Measurements from ENCODE around the gene DIPK1B. TPM values are rescaled to one million over a fixed set of nuclear protein-coding genes. Genes with fewer than 3 reads are reported as not detected.

The DIPK1B gene
- total RNA-seq, 1 experiment from 2014 or later: 12.5 TPM

DNA sequence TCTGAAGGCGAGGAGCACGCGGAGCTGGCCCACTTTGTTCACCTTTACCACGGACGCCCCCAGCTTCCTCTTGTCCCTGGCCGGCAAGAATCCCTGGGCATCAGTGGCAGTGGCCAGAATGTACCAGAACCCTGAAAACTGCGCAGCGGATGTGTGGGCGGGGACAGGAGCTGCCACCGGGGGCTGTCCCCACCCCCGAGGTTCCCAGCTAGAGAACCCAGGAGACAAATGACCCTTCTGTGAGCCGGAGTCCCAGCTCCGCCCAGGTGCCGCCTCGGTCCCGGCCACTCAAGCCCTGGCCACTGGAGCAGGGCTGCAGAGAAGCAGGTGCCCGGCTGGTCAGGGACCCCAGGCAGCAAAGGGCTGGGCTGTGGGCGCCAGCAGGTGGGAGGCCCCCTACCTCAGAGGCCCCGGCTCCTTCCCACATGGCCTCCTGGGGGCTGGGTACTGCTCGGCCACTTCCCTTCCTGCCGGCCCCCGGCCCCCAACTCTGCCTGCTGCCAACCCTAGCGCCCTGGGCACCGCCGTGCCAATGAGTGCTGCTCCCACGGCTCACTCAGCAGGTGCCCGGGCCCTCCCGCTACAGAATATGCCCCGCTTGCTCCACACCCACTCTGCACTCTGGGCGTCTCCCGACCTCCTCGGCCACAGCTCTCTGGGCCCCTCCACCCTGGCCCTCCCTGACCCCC is 29.7 kb downstream of the DIPK1B start:
- DNase-seq (ENCODE audit: low read depth): no peak
- in situ Hi-C loops (cut with HindIII; ENCODE audit: low pct_unique_long_range_greater_than_20kb, low sequenced_read_pairs): no loop called here

DNA sequence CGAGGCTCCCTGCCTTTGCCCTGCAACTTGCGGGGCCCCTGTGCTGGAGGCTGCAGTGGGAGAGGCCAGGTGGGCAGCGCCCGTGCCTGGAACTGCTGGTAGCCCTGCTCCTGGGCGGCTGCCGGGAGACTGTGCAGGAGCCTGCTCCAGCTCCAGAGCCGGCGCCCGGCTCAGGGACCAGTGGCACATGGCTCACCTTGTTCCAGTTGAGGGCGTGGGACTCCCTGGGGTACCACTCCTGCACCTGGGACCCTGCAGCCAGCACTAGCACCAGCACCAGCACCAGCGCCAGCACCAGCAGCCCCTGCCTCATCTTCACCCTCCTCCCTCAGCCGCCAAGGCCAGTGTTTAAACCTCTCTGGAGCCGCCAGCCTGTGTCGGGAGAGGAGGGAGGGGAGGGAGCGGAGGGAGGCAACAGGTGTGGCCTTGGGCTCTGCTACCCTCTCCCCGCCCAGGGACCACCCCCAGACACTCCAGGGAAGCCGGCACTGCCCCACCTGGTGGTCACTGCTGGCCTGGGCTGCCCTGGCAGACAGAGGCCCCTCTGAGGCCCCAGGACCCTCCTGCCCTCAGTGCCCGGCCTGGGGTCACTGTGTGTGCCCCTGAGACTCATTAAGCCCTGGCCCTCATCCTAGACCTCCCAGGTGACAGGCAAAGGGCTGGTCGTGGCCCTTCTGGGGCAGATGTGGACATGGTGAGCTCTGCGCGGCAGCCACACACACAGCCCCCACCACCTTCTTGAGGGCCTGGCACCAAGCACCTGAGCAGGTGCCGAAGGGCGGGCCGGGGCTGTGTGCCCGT is 30.4 kb downstream of the DIPK1B start, which contains the start of gene LCN10:
TSS of gene LCN10 (minus strand) at position 350 of the 801 bp plus-strand sequence. CDS start at position 313, 37 bp downstream.
- no peak for DNase-seq (ENCODE audit: low read depth)
- in situ Hi-C loops (cut with HindIII; ENCODE audit: low pct_unique_long_range_greater_than_20kb, low sequenced_read_pairs): no loop called here

DNA sequence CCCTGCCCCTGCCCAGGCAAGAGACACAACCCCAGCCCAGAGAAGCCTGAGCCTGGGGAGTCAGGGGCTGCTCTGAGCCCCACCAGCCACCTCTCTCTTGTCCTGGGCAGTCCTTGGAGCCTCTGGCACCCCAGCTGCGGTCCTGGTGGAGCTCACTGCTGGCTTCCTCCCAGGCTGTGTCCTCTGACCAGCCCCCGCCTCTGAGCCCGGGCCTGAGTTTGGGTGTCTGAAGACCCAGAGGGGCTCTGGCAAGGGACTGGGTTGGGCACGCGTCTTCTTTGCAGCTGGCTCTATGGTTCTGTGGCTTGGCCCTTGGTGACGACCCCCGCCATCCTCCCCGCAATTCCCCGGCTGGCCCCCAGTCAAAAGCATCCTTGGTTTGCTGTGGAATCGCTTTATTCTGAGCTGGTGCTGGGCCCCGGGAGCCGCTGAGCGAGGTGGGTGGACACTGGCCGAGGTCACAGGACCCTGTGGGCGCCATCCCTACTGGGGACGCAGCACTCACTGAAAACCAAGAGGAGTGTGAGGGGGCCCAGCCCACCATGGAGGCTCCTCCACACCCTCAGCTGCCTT is 31.4 kb downstream of the DIPK1B start:
- in situ Hi-C loops (cut with HindIII; ENCODE audit: low pct_unique_long_range_greater_than_20kb, low sequenced_read_pairs): no loop called here
- DNase-seq (ENCODE audit: low read depth): no peak

DNA sequence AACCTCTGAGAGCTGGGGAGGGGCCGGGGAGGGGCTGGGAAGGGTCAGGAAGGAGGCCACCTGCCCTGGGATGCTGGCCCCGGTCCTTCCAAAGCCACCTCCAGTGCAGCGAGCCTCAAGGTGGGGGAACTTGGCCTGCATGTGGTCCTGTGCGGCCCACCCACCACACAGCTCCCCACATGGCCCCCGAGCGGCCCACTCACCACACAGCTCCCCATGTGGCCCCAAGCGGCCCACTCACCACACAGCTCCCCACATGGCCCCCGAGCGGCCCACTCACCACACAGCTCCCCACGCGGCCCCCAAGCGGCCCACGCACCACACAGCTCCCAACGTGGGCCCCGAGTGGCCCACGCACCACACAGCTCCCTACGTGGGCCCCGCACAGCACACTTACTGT is 32.4 kb downstream of the DIPK1B start:
- in situ Hi-C loops (cut with HindIII; ENCODE audit: low pct_unique_long_range_greater_than_20kb, low sequenced_read_pairs): no loop called here
- DNase-seq (ENCODE audit: low read depth): no peak

DNA sequence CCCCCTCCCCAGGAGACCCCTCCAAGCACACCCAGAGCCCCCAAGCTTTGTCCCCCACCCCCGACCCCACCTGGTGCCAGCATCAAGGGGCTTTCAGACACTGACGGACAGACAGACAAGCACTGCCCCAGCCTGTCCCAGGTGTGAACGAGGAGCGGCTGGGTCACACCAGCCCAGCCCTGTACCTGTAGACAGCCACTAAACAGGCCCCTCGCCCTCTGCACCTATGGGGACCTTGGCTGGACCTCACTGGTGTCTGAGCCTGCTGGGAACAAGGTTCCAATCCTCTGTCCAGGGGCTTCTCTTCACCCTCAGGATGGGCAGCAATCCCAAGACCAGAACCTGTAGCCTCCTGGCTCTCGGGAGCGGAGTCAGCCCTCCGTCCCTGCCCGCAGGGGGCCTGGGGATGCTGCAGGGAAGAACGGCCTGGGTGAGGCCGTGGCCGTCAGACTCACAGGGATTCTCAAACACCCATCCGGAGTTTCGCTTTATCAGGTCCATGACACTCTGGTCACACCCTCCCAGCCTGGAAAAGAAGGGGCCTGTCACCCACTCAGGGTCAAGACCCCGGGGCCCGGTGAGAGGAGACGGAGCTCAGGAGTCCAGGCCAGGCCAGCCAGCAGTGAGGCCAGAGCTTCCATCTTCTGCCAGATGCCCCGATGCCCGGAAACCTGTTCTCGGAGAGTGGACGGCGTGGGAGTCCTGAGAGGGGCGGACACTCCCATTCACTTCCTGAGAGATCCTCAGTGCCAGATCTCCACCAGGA is 33.2 kb downstream of the DIPK1B start:
- in situ Hi-C loops (cut with HindIII; ENCODE audit: low pct_unique_long_range_greater_than_20kb, low sequenced_read_pairs): no loop called here
- DNase-seq (ENCODE audit: low read depth): no peak

DNA sequence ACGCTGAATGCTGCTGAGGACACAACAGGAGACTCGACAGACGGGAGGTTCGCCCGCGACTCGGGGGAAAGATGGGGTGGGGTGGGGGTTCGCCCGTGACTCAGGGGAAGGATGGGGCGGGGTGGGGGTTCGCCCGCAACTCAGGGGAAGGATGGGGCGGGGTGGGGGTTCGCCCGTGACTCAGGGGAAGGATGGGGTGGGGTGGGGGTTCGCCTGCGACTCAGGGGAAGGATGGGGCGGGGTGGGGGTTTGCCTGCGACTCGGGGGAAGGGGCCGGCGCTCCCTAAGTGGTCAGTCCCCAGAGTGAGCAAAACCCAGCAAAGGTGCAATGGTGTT is 33.8 kb downstream of the DIPK1B start:
- DNase-seq (ENCODE audit: low read depth): no peak
- in situ Hi-C loops (cut with HindIII; ENCODE audit: low pct_unique_long_range_greater_than_20kb, low sequenced_read_pairs): no loop called here

DNA sequence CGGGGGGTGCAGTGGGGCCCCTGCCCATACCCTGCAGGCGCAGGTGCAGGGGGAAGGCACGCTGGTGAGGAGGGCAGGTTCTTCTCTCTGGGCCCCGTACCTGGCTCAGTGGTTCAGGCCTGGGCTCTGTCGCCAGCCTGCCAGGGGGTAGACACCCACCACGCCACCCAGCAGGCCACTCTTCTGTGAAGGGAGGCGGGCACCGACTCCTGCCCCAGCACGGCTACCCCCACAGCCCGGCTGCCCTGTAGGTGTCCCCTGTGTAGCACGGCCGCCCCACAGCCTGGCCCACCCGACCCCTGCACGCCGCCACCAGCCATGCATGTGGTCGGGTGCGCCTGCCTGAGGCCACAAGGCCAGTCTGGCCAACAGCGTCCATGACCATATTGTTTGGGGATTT is 34.2 kb downstream of the DIPK1B start:
- DNase-seq (ENCODE audit: low read depth): no peak
- in situ Hi-C loops (cut with HindIII; ENCODE audit: low pct_unique_long_range_greater_than_20kb, low sequenced_read_pairs): no loop called here

DNA sequence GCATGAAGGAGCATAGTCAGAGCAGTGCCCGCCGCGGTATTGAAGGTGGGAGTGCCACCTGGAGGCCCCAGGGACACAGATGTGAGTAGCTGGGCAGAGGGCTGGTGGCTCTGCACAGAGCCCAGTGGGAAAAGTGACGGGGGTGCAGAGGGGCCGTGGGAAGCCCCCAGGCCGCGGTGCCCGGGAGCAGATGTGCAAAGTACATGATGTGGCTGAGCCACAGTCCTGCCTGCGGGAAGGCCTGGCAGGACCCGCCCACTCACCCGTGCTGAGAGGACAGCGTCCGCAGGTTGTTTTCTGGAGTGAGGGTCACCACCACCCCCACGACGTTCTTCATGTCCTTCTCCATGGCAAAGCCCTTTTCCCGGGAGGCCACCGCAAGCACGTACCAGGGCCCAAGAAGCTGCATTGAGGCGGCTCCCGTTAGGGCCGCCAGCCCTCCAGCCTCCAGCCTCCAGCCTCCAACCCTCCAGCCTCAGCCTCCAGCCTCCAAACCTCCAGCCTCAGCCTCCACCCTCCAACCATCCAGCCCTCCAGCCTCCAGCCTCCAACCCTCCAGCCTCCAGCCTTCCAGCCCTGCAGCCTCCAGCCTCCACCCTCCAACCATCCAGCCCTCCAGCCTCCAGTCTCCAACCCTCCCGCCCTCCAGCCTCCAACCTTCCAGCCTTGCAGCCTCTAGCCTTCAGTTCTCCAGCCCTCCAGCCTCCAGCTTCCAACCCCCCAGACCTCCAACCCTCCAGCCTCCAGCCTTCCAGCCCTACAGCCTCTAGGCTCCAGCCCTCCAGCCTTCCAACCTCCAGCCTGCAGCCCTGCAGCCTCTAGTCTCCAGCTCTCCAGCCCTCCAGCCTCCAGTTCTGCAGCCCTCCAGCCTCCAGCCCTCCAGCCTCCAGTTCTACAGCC is 35.0 kb downstream of the DIPK1B start:
- DNase-seq (ENCODE audit: low read depth): no peak
- in situ Hi-C loops (cut with HindIII; ENCODE audit: low pct_unique_long_range_greater_than_20kb, low sequenced_read_pairs): no loop called here

DNA sequence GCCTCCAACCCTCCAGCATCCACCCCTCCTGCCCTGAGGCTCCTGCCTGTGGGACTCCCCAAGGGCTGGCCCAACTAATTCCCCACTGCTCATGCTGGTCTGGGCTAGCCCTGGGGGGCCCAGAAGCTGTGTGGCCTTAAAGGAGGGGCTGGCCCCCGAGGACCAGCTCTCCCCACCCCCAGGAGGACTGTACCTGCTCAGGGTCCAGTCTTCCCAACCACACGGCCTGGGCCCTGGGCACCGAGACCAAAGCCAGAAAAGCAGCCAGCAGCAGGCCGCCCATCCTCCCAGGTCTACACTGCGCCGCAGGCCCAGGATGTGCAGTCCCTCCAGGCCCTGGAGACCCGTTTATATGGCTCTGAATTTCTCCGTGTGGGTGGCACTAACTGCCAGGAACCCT is 35.8 kb downstream of the DIPK1B start, which contains the start of gene LCN6:
TSS of gene LCN6 (minus strand) at position 325 of the 400 bp plus-strand sequence. CDS start at position 283, 42 bp downstream.
- no peak for DNase-seq (ENCODE audit: low read depth)
- in situ Hi-C loops (cut with HindIII; ENCODE audit: low pct_unique_long_range_greater_than_20kb, low sequenced_read_pairs): no loop called here

DNA sequence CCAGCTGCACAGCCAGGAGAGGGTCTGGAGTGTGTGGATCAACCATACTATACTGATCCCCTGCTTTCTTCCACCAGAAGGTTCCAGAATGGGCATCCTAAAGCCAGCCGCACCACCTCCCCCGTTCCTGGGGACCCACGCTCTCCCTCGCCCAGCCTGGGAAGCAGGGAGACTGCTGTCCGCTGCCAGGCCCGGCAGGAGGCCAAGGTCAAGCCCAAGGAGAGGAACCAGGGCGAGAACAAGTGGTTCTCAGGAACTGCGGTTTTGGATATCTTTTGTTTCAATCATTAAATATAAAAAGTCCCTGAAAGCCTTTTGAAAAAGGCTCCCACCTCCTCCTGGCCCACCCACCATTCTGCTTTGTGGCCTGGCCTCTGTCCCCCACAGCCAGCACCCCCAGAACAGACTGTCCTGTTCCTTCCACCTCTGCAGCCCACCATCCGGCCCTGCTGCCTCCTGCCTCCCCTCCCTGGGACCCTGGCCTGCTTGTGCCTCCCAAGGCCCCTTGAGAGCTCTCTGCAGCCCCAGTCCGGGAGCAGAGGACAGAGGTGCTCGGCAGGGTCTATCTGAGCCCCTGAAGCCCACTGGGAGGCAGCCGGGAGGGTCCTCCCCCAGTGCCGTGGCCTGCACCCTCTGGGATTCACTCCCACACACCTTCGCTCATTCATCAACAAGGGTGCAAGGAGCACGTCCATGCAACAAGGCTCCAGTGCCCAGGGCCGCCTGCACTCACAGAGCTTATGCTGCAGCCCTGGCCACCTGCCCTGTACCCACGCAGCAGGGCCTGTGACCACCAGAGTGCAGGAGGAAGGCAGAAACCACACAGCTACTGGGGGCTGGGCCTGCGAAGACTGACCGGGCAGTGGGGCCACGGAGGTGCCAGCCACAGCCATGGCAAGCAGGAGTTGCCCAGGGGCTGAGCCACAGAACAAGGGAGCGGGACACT is 36.6 kb downstream of the DIPK1B start:
- no peak for DNase-seq (ENCODE audit: low read depth)
- in situ Hi-C loops (cut with HindIII; ENCODE audit: low pct_unique_long_range_greater_than_20kb, low sequenced_read_pairs): no loop called here

DNA sequence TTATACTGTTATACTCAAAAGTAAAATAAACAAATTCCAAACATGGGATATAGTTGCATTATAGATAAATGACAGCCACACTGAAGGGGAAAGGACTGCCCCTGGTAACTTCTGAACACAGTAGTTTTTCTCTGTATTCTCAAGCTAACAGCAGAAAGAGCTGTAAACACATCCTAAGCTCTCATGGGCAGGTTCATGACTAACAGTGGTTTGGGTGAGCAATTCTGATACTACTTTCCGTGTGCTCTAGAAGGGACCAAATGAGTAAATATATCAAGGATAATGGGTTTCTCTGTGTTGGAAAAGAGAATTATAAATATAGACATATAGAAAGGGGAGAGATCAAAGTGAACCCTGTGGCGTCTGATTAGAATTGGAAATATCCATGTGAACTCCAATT is 38.2 kb downstream of the DIPK1B start:
- DNase-seq (ENCODE audit: low read depth): no peak
- in situ Hi-C loops (cut with HindIII; ENCODE audit: low pct_unique_long_range_greater_than_20kb, low sequenced_read_pairs): no loop called here

DNA sequence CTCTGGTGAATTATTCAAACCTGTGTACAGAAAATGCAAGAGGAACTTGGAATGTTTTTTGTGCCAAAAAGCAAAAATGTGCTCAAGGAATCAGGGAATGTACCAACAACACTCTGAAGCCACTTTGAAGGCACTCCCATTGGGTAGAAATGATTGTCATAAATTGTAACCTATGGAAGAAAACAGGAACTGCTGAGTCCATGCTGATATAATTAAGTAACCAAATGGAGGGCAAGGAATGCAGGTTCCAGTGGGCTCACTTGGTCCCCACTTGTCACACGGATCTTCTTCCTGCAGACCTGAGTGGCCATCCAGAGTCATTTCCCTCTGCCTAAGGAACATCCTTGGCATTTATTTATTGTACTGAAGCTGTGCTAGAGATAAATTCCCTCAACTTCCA is 38.9 kb downstream of the DIPK1B start:
- DNase-seq (ENCODE audit: low read depth): no peak
- in situ Hi-C loops (cut with HindIII; ENCODE audit: low pct_unique_long_range_greater_than_20kb, low sequenced_read_pairs): no loop called here

DNA sequence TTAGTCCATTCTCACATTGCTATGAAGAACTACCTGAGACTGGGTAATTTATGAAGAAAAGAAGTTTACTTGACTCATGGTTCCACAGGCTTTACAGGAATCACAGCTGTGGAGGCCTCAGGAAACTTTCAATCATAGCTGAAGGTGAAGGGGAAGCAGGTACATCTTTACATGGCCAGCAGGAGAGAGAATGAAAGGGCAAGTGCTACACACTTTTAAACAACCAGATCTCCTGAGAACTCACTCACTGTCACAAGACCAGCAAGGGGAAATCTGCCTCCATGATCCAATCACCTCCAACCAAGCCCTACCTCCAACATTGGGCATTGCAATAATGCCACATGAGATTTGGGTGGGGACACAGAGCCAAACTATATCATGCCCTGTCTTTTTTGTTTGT is 39.4 kb downstream of the DIPK1B start:
- in situ Hi-C loops (cut with HindIII; ENCODE audit: low pct_unique_long_range_greater_than_20kb, low sequenced_read_pairs): no loop called here
- DNase-seq (ENCODE audit: low read depth): no peak

DNA sequence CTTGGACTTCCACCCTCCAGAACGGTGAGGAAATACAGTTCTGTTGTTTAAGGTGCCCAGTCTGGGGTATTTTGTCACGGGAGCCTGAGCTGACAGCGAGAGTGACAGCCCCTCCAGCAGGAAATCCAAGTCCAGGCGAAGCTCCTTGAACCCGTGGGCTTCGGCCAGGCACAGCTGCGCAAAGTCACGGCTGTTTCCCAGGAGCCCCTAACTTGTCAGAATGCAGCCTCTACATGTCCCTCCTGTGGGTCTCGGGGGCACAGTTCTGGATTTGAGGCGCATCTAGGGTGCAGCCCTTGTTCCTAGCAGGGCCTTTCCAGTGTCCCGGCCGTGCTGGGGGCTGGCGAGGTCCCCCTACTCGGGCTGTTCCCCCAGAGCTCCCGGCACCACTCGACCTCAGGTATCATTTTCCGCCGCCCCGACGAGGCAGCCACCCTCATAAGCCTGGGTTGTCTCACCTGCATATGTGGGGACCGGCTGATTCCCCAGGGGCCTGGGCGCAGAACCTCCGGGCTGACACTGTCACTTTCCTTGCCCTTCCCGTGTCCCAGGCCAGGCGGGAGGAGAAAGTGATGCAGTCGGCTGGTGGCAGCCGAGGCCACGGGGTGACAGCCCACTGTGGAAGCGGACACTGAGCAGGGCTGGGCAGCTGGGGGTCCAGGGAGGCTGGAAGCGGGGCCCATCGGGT is 41.1 kb downstream of the DIPK1B start:
- DNase-seq (ENCODE audit: low read depth): no peak
- in situ Hi-C loops (cut with HindIII; ENCODE audit: low pct_unique_long_range_greater_than_20kb, low sequenced_read_pairs): no loop called here

DNA sequence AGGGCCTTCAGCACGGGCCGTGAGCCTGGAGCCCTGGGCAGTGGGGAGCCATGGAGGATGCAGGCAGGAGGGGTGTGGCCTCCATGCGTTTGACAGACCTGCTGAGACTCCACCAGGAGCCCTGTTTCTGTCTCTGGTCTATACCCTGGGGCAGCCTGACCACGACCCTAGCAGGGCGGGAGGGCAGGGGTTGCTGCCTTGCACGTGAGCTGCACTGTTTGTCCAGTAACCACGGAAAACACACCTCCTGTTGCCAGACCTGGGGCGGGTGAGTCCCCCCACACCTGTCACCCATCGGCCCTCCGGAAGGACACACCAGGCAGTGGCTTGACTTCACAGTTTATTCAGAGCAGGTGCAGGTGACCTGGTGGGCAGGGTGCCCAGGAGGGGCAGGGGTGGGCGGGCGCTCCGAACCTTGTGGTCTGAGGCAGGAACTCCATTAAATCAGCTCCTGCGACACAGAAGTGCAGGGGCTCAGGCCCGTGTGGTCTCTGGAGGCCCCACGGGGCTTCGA is 41.7 kb downstream of the DIPK1B start:
- in situ Hi-C loops (cut with HindIII; ENCODE audit: low pct_unique_long_range_greater_than_20kb, low sequenced_read_pairs): no loop called here
- DNase-seq (ENCODE audit: low read depth): no peak

DNA sequence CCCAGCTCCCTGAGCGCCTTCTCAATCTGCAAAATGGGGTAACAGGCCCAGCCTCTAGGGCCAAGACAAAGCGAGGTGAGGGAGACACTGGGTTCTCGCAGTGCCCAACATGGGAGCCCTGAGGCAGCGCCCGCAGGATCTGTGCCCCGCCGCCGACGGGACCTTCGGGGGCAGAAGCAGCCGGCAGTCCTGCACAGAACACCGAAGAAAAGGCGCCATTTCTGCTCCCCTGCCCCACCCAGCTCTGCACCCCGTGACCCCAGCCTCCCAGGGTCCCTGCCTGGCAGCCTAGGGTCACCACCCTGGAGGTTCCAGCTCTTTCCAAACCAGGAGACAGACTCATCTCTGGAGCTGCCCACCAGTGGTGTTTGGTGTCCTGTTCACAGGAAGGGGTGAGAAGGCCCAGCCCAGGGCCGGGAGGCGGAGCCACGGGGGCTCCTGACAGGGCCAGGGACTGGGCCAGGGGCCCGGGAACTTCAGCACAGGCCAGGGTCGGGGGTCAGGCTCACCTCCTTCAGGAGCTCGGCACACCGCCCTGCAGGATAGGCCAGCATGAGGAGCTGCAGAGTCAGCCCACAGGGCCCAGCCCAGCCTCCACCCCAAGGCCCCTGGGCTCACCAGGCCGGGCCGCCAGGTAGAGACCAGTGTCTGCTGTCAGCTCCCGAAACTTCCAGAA is 42.4 kb downstream of the DIPK1B start:
- in situ Hi-C loops (cut with HindIII; ENCODE audit: low pct_unique_long_range_greater_than_20kb, low sequenced_read_pairs): no loop called here
- no peak for DNase-seq (ENCODE audit: low read depth)

Measured in Caki2 (cell line).